ENCODE measurements around the gene RAD51B. TPM values are rescaled to one million over a fixed set of nuclear protein-coding genes. Genes with fewer than 3 reads are reported as not detected.

The RAD51B gene
- total RNA-seq, 1 experiment from 2014 or later = 20.0 TPM

- H3K9me3 ChIP-seq (ENCODE audit: control insufficient read depth in 1 of 2, insufficient read depth in 1 of 2, low read depth in 1 of 2, low read length in 2 of 2) = no peaks in the 10 kb centered on the region
- CTCF ChIA-PET = no interaction called here
- TF ChIP-seq ZFX (IDR thresholded peaks at IDR 0.05) (0 out of 2 replicates have a peak, but pooled peaks have one; percentile 18), FOSL1 (IDR thresholded peaks at IDR 0.05; ENCODE audit: low read depth) (no peak)
- ATAC-seq (peak; percentile 27; the same call in 1 of the 2 replicates), DNase-seq (ENCODE audit: low read depth, low spot score) (no peak)
- no peaks in the 10 kb centered on the region for H3K9me2 ChIP-seq (ENCODE audit: insufficient read depth)
- BruUV-seq (replicated peaks) = no TSS peak
- intact Hi-C loops (cut with micrococcal nuclease) = no loop called here
- H3K4me3 ChIP-seq (replicated peaks in 1 of 2; ENCODE audit: low read depth in 1 of 2, low read length in 2 of 2) = no peak overlapping the region
- H3K79me2 ChIP-seq (ENCODE audit: insufficient read depth, low read length) = no peaks in the 10 kb centered on the region
- POLR2A ChIA-PET = no interaction called here
- peaks cover 36 to 45% of the 10 kb centered on the region in 2 experiments for H3K4me1 ChIP-seq (ENCODE audit: control insufficient read depth in 1 of 2, insufficient read depth in 2 of 2, low read length in 2 of 2)
- H3K9ac ChIP-seq (ENCODE audit: low read length) = no peak overlapping the region
- RAD21 ChIA-PET (ENCODE audit: low non-redundant PET in 1 of 2, low total read pairs in 2 of 2, uncharacterized antibody in 2 of 2, unreplicated experiment in 2 of 2) = no interaction called here
- no peak overlapping the region for H2AFZ ChIP-seq (ENCODE audit: low read depth, low read length, poor library complexity, severe bottlenecking)
- no peak overlapping the region for H3K4me2 ChIP-seq (ENCODE audit: low read length)
- no peaks in the 10 kb centered on the region for H4K20me1 ChIP-seq (ENCODE audit: insufficient read depth)
- no peak overlapping the region for H3K27ac ChIP-seq (ENCODE audit: low read depth, low read length)
- no peaks in the 10 kb centered on the region for H3K27me3 ChIP-seq (ENCODE audit: insufficient read depth, low read length)
- no peaks in the 10 kb centered on the region for H3K36me3 ChIP-seq (ENCODE audit: control insufficient read depth in 1 of 2, insufficient read depth in 2 of 2, low read length in 2 of 2)
These were observed 691.8 kb downstream of the RAD51B start for GRCh38 chr14:68511129-68512047.

DNA sequence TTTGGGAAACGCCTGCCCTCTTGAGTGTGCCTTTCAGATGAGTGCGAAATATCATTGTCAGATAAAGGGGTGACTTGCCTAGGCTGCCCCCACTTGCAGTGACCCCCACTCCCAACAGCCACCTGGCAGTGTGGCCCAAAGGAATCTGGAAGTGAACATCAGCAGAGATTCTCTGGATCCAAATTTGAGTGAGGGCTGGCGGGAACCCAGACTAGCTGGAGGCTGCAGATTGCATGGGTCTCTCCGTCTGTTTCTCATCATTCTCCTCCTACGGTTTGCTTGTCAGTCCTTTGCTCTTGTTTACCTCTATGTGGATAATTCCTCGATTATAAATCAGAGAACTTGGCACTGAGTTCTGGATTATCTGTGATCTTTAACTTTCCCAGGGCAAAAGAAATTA lies 692.5 kb downstream of the RAD51B start:
- ChIA-PET POLR2A (no interaction called here), RAD21 (ENCODE audit: low non-redundant PET in 1 of 2, low total read pairs in 2 of 2, uncharacterized antibody in 2 of 2, unreplicated experiment in 2 of 2) (no interaction called here), CTCF (no interaction called here)
- Histone ChIP-seq H3K4me2 (ENCODE audit: low read length) (no peak overlapping the region), H3K27ac (ENCODE audit: low read depth, low read length) (no peak overlapping the region), H3K27me3 (ENCODE audit: insufficient read depth, low read length) (no peaks in the 10 kb centered on the region), H3K79me2 (ENCODE audit: insufficient read depth, low read length) (no peaks in the 10 kb centered on the region), H3K9me3 (ENCODE audit: control insufficient read depth in 1 of 2, insufficient read depth in 1 of 2, low read depth in 1 of 2, low read length in 2 of 2) (no peaks in the 10 kb centered on the region), H3K9me2 (ENCODE audit: insufficient read depth) (no peaks in the 10 kb centered on the region), H3K36me3 (ENCODE audit: control insufficient read depth in 1 of 2, insufficient read depth in 2 of 2, low read length in 2 of 2) (no peaks in the 10 kb centered on the region), H2AFZ (ENCODE audit: low read depth, low read length, poor library complexity, severe bottlenecking) (no peak overlapping the region), H4K20me1 (ENCODE audit: insufficient read depth) (no peaks in the 10 kb centered on the region), H3K9ac (ENCODE audit: low read length) (no peak overlapping the region), H3K4me3 (replicated peaks in 1 of 2; ENCODE audit: low read depth in 1 of 2, low read length in 2 of 2) (no peak overlapping the region), H3K4me1 (ENCODE audit: control insufficient read depth in 1 of 2, insufficient read depth in 2 of 2, low read length in 2 of 2) (peaks cover 31 to 38% of the 10 kb centered on the region in 2 experiments)
- ATAC-seq (no peak), DNase-seq (ENCODE audit: low read depth, low spot score) (no peak)
- intact Hi-C loops (cut with micrococcal nuclease) = no loop called here
- no TSS peak for BruUV-seq (replicated peaks)
- TF ChIP-seq, protein P1, sequence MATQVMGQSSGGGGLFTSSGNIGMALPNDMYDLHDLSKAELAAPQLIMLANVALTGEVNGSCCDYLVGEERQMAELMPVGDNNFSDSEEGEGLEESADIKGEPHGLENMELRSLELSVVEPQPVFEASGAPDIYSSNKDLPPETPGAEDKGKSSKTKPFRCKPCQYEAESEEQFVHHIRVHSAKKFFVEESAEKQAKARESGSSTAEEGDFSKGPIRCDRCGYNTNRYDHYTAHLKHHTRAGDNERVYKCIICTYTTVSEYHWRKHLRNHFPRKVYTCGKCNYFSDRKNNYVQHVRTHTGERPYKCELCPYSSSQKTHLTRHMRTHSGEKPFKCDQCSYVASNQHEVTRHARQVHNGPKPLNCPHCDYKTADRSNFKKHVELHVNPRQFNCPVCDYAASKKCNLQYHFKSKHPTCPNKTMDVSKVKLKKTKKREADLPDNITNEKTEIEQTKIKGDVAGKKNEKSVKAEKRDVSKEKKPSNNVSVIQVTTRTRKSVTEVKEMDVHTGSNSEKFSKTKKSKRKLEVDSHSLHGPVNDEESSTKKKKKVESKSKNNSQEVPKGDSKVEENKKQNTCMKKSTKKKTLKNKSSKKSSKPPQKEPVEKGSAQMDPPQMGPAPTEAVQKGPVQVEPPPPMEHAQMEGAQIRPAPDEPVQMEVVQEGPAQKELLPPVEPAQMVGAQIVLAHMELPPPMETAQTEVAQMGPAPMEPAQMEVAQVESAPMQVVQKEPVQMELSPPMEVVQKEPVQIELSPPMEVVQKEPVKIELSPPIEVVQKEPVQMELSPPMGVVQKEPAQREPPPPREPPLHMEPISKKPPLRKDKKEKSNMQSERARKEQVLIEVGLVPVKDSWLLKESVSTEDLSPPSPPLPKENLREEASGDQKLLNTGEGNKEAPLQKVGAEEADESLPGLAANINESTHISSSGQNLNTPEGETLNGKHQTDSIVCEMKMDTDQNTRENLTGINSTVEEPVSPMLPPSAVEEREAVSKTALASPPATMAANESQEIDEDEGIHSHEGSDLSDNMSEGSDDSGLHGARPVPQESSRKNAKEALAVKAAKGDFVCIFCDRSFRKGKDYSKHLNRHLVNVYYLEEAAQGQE (IDR thresholded peaks at IDR 0.05; ENCODE audit: low read depth) = no peak
- no peak for TF ChIP-seq EZH2 (IDR thresholded peaks at IDR 0.05)
- TF ChIP-seq CBX3 (IDR thresholded peaks at IDR 0.05; ENCODE audit: low read depth) = no peak
- no peak for TF ChIP-seq EZH2phosphoT487 (IDR thresholded peaks at IDR 0.05; ENCODE audit: borderline replicate concordance)
- TF ChIP-seq, protein P2, sequence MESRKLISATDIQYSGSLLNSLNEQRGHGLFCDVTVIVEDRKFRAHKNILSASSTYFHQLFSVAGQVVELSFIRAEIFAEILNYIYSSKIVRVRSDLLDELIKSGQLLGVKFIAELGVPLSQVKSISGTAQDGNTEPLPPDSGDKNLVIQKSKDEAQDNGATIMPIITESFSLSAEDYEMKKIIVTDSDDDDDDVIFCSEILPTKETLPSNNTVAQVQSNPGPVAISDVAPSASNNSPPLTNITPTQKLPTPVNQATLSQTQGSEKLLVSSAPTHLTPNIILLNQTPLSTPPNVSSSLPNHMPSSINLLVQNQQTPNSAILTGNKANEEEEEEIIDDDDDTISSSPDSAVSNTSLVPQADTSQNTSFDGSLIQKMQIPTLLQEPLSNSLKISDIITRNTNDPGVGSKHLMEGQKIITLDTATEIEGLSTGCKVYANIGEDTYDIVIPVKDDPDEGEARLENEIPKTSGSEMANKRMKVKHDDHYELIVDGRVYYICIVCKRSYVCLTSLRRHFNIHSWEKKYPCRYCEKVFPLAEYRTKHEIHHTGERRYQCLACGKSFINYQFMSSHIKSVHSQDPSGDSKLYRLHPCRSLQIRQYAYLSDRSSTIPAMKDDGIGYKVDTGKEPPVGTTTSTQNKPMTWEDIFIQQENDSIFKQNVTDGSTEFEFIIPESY (IDR thresholded peaks at IDR 0.05; ENCODE audit: extremely low read depth, insufficient replicate concordance, low read length) = no peak
- no peak for TF ChIP-seq SP1 (IDR thresholded peaks at IDR 0.05; ENCODE audit: low read depth)
- TF ChIP-seq FOSL1 (IDR thresholded peaks at IDR 0.05; ENCODE audit: low read depth) = no peak
- no peak for TF ChIP-seq ZNF274 (IDR thresholded peaks at IDR 0.05; ENCODE audit: low read depth, low read length)
- TF ChIP-seq, protein P3, sequence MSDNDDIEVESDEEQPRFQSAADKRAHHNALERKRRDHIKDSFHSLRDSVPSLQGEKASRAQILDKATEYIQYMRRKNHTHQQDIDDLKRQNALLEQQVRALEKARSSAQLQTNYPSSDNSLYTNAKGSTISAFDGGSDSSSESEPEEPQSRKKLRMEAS (IDR thresholded peaks at IDR 0.05) = no peak
- no peak for TF ChIP-seq TCF7L2 (IDR thresholded peaks at IDR 0.05; ENCODE audit: borderline replicate concordance, extremely low read depth, insufficient read depth, insufficient read length)
- TF ChIP-seq JUND (IDR thresholded peaks at IDR 0.05) = no peak
- TF ChIP-seq SIN3A (IDR thresholded peaks at IDR 0.05; ENCODE audit: low read depth) = no peak
- no peak for TF ChIP-seq ELF1 (IDR thresholded peaks at IDR 0.05; ENCODE audit: borderline replicate concordance, low read depth)
- TF ChIP-seq SRF (IDR thresholded peaks at IDR 0.05; ENCODE audit: low read depth) = no peak

All from HCT116 (cell line).